GM11168 (cell line): ENCODE measurements around the gene DCAF17.
"Not testable (repeated sequence)": the region's sequence is repeated elsewhere in the genome, so short reads cannot be mapped to it uniquely, and the experiment has no call there.

ENCODE experiments used
- in situ Hi-C: fragments of 300-500 bp; cut with MboI; formaldehyde crosslinking; loops from one replicate; pipeline ENCODE4 v1.12.0; 2022; ENCODE audit warnings: low sequenced_read_pairs; ENCODE audit not compliant: unreplicated experiment

Gene DCAF17

GRCh38 chr2:171505374-171505773 is 71.3 kb downstream of the DCAF17 start:
- in situ Hi-C loops: no loop called here

- in situ Hi-C loops: no loop called here
Observed at GRCh38 chr2:171509945-171510731, 76.1 kb downstream of the DCAF17 start.

- in situ Hi-C loops: no loop called here
Observed at GRCh38 chr2:171512014-171512413, 78.0 kb downstream of the DCAF17 start.

GRCh38 chr2:171512683-171513195 is 78.7 kb downstream of the DCAF17 start:
- in situ Hi-C loops: no loop called here

GRCh38 chr2:171513719-171514160 is 79.7 kb downstream of the DCAF17 start:
- in situ Hi-C loops: no loop called here

- in situ Hi-C loops: no loop called here
Observed at GRCh38 chr2:171514908-171515582, 81.0 kb downstream of the DCAF17 start.

GRCh38 chr2:171515672-171516298 is 81.8 kb downstream of the DCAF17 start:
- in situ Hi-C loops: no loop called here

- in situ Hi-C loops: no loop called here
Observed at GRCh38 chr2:171516793-171517192, 82.8 kb downstream of the DCAF17 start.

GRCh38 chr2:171520471-171520870 is 86.4 kb downstream of the DCAF17 start:
- in situ Hi-C loops: no loop called here

- in situ Hi-C loops: no loop called here
Observed at GRCh38 chr2:171521361-171522051, 87.5 kb downstream of the DCAF17 start.

- in situ Hi-C loops: no loop called here
Observed at GRCh38 chr2:171522052-171522787, 88.2 kb downstream of the DCAF17 start, which contains the start of gene CYBRD1. CYBRD1 (plus strand) TSS chr2:171522474; CDS start chr2:171522546, 72 bp downstream.

GRCh38 chr2:171522788-171523087 is 88.7 kb downstream of the DCAF17 start:
- in situ Hi-C loops: no loop called here

- in situ Hi-C loops: no loop called here
Observed at GRCh38 chr2:171523088-171524017, 89.3 kb downstream of the DCAF17 start.

GRCh38 chr2:171524018-171524401 is 90.0 kb downstream of the DCAF17 start:
- in situ Hi-C loops: no loop called here

GRCh38 chr2:171529914-171530313 is 95.9 kb downstream of the DCAF17 start:
- in situ Hi-C loops: no loop called here

GRCh38 chr2:171530378-171530777 is 96.4 kb downstream of the DCAF17 start:
- in situ Hi-C loops: no loop called here

GRCh38 chr2:171530859-171531258 is 96.8 kb downstream of the DCAF17 start:
- in situ Hi-C loops: not testable (repeated sequence)

- in situ Hi-C loops: no loop called here
Observed at GRCh38 chr2:171531291-171531690, 97.3 kb downstream of the DCAF17 start.
